IPS DF 4.7 (cell line): ENCODE data around the gene DNAJC12.
"Not testable (repeated sequence)": the region's sequence is repeated elsewhere in the genome, so short reads cannot be mapped to it uniquely, and the experiment has no call there.

ENCODE experiments used
- DNase-seq: peaks from one replicate; pipeline ENCODE4 v3.0.0-alpha.2; 2013; ENCODE audit warnings: low spot score; ENCODE audit errors: extremely low read depth

Gene DNAJC12

GRCh38 chr10:67793313-67793712 lies 44.7 kb downstream of the DNAJC12 start:
- DNase-seq, result no peak

GRCh38 chr10:67792653-67793052 lies 45.3 kb downstream of the DNAJC12 start:
- no peak for DNase-seq

GRCh38 chr10:67790534-67791408 lies 47.2 kb downstream of the DNAJC12 start:
- DNase-seq, result no peak

DNA sequence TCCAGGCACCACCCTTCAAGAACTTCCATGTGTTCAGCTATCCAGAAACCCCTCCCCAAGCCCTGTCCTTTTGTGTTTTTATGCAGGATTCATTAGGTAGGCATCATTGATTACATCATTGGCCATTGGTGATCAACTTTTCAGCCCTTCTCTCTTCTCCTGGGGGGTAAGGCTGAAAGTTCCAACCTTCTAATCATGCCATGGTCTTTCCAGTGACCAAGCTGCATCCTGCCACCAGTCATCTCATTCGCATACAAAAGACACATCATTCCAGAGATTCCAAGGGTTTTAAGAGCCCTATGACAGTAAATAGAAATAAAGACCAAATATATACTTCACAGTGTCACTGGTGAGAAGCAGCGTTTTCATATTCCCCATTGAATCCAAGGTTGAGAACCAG lies 48.2 kb downstream of the DNAJC12 start:
- no peak for DNase-seq

DNA sequence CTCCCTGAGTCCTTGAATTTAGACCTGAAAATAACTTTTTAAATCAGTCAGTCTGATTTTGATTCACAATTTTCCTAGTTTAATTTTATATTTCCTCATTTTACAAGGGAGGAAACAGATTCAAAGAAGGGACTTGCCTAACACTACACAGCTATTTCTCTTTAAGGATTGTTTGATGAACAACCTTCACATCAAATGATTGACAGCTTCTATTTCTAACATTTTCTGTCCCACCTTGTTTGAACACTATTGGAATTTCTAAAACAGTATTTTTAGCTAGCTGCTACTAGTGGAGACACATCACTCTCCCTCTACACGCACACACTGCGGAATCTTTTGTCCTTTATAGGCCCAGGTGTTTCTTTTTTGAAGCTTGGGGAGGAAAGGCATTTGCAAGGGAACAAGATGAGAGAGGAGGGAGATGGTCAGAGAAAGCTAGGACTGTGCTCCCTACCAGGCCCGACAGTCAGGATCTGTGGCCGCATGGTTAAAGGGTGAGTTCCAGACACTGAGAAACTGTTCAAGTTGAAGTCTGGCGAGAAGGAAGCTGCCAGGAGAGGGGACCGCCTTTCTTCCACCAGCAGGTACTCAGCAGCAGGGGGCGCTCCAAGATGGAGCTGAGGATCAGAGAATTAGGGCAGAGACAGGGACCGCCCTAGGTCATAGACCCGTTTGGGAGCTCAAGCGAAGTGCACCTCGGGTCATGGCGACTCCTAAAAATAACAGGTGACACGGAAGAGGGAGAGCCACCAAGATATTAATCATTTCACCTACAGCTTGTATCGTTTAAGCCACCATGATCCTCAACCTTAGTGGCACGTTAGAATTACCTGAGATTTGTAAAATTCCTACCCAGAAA lies 49.7 kb downstream of the DNAJC12 start:
- DNase-seq, result peak; percentile 69

DNA sequence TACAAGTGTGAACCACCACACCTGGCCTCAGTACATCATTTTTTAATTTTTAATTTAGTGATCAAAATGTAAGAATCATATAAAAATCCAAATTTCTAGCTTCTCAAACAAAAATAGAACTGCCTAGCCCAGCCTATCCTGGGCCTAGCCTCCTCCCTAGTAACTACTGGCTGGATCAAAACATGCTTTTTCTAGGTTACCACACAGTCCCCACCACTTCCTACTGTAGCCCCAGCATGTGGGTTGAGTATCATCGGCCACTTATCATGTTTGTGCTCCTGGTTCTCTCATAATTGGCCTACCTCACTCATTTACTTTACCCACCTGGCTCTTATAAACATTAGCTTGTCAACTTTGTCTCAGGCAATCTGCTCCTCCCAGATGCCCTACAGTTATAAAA lies 52.9 kb downstream of the DNAJC12 start:
- no peak for DNase-seq

GRCh38 chr10:67784474-67784873 lies 53.5 kb downstream of the DNAJC12 start:
- no peak for DNase-seq

DNA sequence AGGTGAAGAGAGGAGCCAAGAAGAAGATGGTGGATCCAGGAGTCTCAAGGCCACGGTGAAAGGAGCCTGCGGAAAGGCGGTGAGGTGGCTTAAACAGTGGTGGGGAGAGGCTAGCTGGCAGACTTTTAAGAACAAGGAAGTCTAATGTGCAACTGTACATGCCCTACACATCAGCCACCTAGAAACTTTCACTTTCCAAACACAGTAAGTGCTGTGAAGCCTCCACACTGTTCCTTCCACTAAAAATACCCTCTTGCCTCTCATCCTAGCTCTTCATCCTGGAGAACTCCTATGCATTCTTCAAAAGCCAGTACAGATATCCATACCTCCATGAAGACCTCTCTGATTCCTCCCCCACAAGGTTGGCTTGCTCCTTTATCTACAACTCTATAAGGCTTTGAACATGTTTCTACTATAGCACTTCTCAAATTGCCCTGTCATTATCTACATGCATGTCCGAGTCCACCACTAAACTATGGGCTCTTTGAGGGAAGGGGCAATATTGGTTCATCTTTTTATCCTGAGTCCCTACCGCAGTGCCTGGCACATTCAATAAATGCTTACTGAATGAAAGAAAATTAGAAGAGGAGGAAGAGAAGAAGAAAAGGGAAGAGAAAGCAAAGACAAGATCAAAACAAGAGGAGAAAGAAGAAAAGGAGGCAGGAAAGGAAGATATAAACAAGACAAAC lies 54.2 kb downstream of the DNAJC12 start:
- DNase-seq, result no peak

- DNase-seq, result no peak
Observed at GRCh38 chr10:67782530-67782929, 55.5 kb downstream of the DNAJC12 start.

- no peak for DNase-seq
Observed at GRCh38 chr10:67780759-67781538, 57.0 kb downstream of the DNAJC12 start.

GRCh38 chr10:67780204-67780621 lies 57.8 kb downstream of the DNAJC12 start:
- DNase-seq, result not testable (repeated sequence)

DNA sequence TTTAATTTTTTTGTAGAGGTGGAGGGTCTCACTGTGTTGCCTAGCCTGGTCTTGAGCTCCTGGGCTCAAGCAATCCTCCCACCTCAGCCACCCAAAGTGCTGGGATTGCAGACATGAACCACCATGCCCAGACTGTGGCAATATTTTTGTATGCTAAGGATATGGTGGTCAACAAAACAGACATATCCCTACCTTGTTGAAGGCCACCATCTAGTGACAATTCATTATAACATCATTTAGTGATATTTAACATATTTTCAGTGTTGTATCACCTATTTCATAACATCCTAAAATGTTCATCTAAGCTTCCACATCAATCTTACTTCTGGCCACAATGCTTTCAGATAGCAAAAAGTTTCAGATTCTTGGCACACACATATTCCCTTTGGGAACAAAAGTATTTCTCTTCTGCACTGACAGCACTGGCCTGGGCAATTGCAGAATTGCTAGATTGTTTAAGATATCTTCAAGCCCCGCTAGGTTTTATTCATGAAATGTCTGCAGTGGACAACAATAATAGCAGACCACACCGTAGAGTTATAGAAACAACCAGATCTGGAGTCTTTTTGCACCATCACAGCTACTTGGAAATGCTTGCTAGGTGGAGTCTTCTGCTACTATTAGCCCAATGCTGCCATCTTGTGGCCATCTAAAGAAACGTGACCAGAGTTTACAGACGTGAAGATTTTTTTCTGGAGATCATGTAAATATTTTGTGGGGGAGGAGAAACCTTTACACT lies 58.4 kb downstream of the DNAJC12 start:
- no peak for DNase-seq

- DNase-seq, result no peak
Observed at GRCh38 chr10:67776371-67776770, 61.6 kb downstream of the DNAJC12 start.

DNA sequence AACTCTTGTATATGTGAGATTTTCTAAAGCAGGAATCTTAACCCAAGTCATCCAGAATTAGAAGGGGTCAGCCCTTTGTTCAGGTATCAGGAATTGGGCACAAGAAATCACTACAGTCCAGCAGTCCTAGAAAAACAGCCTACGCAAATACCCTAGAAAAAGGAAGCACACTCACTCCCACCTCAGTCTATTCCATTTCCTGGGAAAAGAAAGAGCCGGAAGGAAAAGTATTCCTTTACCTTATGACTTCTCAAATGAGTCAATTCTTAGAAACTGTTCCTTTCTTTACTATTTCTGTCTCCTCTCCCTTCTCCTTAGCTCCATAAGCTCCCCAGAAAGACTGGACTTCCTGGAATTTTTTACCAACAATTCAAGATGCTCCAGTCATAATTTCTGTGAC lies 62.7 kb downstream of the DNAJC12 start:
- DNase-seq, result no peak

DNA sequence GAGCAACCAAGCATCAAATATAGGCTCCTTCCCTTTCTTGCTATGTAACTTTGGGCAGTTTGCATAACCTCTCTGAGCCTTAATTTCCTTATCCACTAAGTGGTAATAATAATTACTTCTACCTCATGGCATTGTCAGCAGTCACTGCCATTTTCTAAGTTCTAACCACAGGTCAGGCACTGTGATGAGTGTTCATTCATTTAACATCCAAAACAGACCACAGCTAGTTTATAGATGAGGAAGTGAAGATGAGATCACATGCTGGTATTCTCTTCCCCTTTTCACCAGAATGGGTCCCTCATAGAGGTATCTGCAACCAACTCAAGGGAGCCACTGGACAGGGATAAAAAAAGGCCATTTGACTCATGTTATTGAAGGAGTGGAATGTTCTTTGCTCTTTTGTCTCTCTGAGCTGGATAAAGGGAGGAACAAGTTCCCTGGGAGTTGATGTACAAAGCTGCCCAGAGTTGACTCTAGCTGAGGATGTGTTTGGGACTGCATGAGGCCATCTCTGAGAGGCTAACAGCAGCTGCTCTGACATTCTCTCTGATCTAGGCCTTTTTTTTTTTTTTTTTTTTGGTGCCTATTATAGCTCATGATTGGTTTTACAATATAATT lies 65.0 kb downstream of the DNAJC12 start:
- DNase-seq, result no peak

DNA sequence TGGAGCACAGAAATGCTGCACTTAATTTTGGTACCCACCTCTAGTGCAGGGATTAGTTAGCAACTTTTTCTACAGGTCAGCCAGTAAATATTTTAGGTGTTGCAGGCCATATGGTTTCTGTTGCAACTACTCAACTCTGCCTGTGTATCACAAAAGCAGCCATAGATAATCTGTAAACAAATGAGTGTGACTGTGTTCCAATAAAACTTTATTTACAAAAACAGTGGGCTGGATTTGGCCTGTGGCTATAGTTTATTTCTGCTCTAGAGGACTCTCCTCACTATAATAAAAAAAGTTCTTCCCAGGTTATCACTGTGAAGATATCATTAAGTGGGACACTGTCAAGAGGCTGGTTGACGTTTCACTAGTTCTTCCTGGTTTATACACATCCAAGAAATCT lies 65.8 kb downstream of the DNAJC12 start:
- DNase-seq, result no peak

DNA sequence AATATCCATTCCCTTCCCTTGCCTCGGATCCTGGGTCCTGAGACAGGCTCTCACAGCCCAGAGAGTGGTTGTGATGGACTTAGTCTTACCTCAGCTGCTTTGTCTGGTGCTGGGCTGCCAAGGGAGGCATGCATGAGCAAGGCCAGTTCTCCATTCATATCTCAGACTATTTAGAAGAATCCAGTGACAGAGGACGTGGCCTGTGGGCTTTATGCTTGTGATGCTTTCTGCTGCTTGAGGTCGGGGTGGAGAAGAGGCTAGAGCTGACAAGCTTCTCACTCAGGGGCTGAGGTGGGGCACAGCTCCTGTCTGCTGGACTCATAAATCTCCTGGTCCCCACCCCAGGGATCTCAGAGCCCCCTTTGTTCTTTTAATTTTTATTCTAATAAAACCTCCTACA lies 66.8 kb downstream of the DNAJC12 start:
- DNase-seq, result no peak

DNA sequence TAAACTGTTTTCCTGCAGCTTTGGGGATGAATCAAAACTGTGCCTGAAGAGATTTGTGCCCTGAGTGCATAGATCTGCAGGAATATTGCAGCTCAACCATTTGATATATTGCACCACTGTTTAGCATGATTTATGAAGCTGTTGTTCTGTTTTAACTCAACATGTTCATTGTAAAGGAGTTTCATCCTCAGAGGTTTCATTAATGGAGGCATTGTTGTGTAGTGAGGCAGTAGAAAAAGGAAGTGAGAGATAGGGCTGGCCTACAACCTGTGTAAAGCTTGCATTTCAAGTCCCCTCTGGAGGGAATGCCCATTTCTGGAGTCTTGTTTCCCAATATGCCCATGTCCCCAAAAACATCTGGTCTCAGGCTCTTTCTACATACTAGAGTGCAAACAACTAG lies 67.5 kb downstream of the DNAJC12 start:
- DNase-seq, result no peak

- DNase-seq, result no peak
Observed at GRCh38 chr10:67767244-67767643, 70.7 kb downstream of the DNAJC12 start.
